H9 (cell line): Measurements from ENCODE around the gene HILPDA. TPM values are rescaled to one million over a fixed set of nuclear protein-coding genes. Genes with fewer than 3 reads are reported as not detected.

Source experiments
- DNase-seq: peaks from one replicate; pipeline ENCODE4 v3.0.0-alpha.2; 2017
- H2AFZ ChIP-seq: one replicate; pipeline ENCODE4 v1.6.1; 2013; ENCODE audit warnings: mild to moderate bottlenecking, low read length, control low read depth, moderate library complexity
- H2AK5ac ChIP-seq: 2 replicates; pipeline ENCODE4 v1.6.1; 2013; ENCODE audit warnings: low read length, control low read depth, mixed read lengths; ENCODE audit not compliant: insufficient read length
- H2BK120ac ChIP-seq: one replicate; pipeline ENCODE4 v1.6.1; 2013; ENCODE audit warnings: low read depth, mild to moderate bottlenecking, low read length, control low read depth, inconsistent platforms; ENCODE audit not compliant: poor library complexity, severe bottlenecking
- H2BK12ac ChIP-seq: 2 replicates; pipeline ENCODE4 v1.6.1; 2013; ENCODE audit warnings: low read length, control low read depth, mixed read lengths, low read depth; ENCODE audit not compliant: insufficient read length
- H2BK15ac ChIP-seq: 2 replicates; pipeline ENCODE4 v1.6.1; 2013; ENCODE audit warnings: low read depth, low read length, control low read depth
- H2BK20ac ChIP-seq: one replicate; pipeline ENCODE4 v1.6.1; 2013; ENCODE audit warnings: low read depth, mild to moderate bottlenecking, low read length, control low read depth, inconsistent platforms; ENCODE audit not compliant: poor library complexity, severe bottlenecking
- H2BK5ac ChIP-seq: 2 replicates; pipeline ENCODE4 v1.6.1; 2013; ENCODE audit warnings: low read length, control low read depth, mixed read lengths; ENCODE audit not compliant: insufficient read length
- H3K14ac ChIP-seq: 2 replicates; pipeline ENCODE4 v1.6.1; 2013; ENCODE audit warnings: low read length, control low read depth; ENCODE audit not compliant: insufficient read depth
- H3K18ac ChIP-seq: 2 replicates; pipeline ENCODE4 v1.6.1; 2013; ENCODE audit warnings: low read depth, mild to moderate bottlenecking, mixed read lengths, low read length, control low read depth; ENCODE audit not compliant: insufficient read length
- H3K23ac ChIP-seq: 2 replicates; pipeline ENCODE4 v1.6.1; 2013; ENCODE audit warnings: low read length, control low read depth, mixed read lengths, low read depth; ENCODE audit not compliant: insufficient read length
- H3K23me2 ChIP-seq: 2 replicates; pipeline ENCODE4 v1.6.1; 2013; ENCODE audit warnings: low read depth, mild to moderate bottlenecking, mixed read lengths, low read length, control low read depth; ENCODE audit not compliant: insufficient read length, poor library complexity, severe bottlenecking
- H3K27ac ChIP-seq: 2 replicates; pipeline ENCODE4 v1.5.1; 2013; ENCODE audit warnings: low read length, control low read depth, mixed read lengths, low read depth; ENCODE audit not compliant: insufficient read length
- H3K27me3 ChIP-seq: 2 replicates; pipeline ENCODE4 v1.6.1; 2013; ENCODE audit warnings: low read length, control low read depth, inconsistent platforms; ENCODE audit not compliant: insufficient read depth
- H3K4ac ChIP-seq: 2 replicates; pipeline ENCODE4 v1.6.1; 2013; ENCODE audit warnings: low read depth, mild to moderate bottlenecking, control low read depth, inconsistent platforms, low read length, moderate library complexity
- H3K4me1 ChIP-seq: 2 replicates; pipeline ENCODE4 v1.6.1; 2013; ENCODE audit warnings: low read length, control low read depth, inconsistent platforms; ENCODE audit not compliant: insufficient read depth
- H3K4me2 ChIP-seq: 2 replicates; pipeline ENCODE4 v1.6.1; 2013; ENCODE audit warnings: low read length, control low read depth, mixed read lengths; ENCODE audit not compliant: insufficient read length, insufficient read depth
- H3K56ac ChIP-seq: 2 replicates; pipeline ENCODE4 v1.6.1; 2013; ENCODE audit warnings: low read depth, mild to moderate bottlenecking, mixed read lengths, low read length, control low read depth; ENCODE audit not compliant: insufficient read length
- H3K79me1 ChIP-seq: 2 replicates; pipeline ENCODE4 v1.6.1; 2013; ENCODE audit warnings: low read depth, mild to moderate bottlenecking, moderate library complexity, low read length, control low read depth, inconsistent platforms; ENCODE audit not compliant: insufficient read depth, poor library complexity, severe bottlenecking
- H3K79me2 ChIP-seq: 2 replicates; pipeline ENCODE4 v1.6.1; 2013; ENCODE audit warnings: low read length, control low read depth, inconsistent platforms; ENCODE audit not compliant: insufficient read depth
- H3K9ac ChIP-seq: 2 replicates; pipeline ENCODE4 v1.6.1; 2013; ENCODE audit warnings: low read length, control low read depth, mixed read lengths; ENCODE audit not compliant: insufficient read length; ENCODE audit errors: extremely low read depth
- H3K9me3 ChIP-seq: one replicate; pipeline ENCODE4 v1.6.1; 2013; ENCODE audit warnings: low read depth, low read length, inconsistent platforms; ENCODE audit not compliant: control insufficient read depth
- H3T11ph ChIP-seq: one replicate; pipeline ENCODE4 v1.6.1; 2013; ENCODE audit warnings: mild to moderate bottlenecking, low read length, control low read depth, inconsistent platforms
- H4K20me1 ChIP-seq: one replicate; pipeline ENCODE4 v1.6.1; 2013; ENCODE audit not compliant: control insufficient read depth, insufficient read length, insufficient read depth
- H4K5ac ChIP-seq: 2 replicates; pipeline ENCODE4 v1.6.1; 2013; ENCODE audit warnings: low read depth, mild to moderate bottlenecking, mixed read lengths, low read length, control low read depth; ENCODE audit not compliant: insufficient read length
- H4K8ac ChIP-seq: replicated peaks from 2 replicates; pipeline ENCODE4 v1.6.1; 2013; ENCODE audit warnings: low read length, control low read depth, mixed read lengths, low read depth; ENCODE audit not compliant: insufficient read length
- H4K91ac ChIP-seq: 2 replicates; pipeline ENCODE4 v1.6.1; 2013; ENCODE audit warnings: low read depth, mild to moderate bottlenecking, moderate library complexity, mixed read lengths, low read length, control low read depth; ENCODE audit not compliant: insufficient read length
- H3K27ac Mint-ChIP-seq, 3 experiments: 2 replicates in 2 of 3; 3 replicates in 1 of 3; pipeline ENCODE4 v1.8.0; 2020 to 2021; ENCODE audit warnings: mixed read lengths in 3 of 3, mild to moderate bottlenecking in 1 of 3, moderate library complexity in 1 of 3
- H3K27me3 Mint-ChIP-seq: 2 replicates; pipeline ENCODE4 v1.8.0; 2021; ENCODE audit warnings: low read depth, mild to moderate bottlenecking, moderate library complexity, mixed read lengths
- H3K36me3 Mint-ChIP-seq, 3 experiments: 2 replicates in 2 of 3; 3 replicates in 1 of 3; pipeline ENCODE4 v1.8.0; 2020 to 2021; ENCODE audit warnings: low read depth in 3 of 3, mixed read lengths in 3 of 3; ENCODE audit not compliant: insufficient read depth in 1 of 3
- H3K4me1 Mint-ChIP-seq, 2 experiments: 2 replicates each; pipeline ENCODE4 v1.8.0; 2020; ENCODE audit warnings: mixed read lengths in 2 of 2
- H3K4me3 Mint-ChIP-seq, 2 experiments: 2 replicates in 1 of 2; 3 replicates in 1 of 2; pipeline ENCODE4 v1.8.0; 2020 to 2021; ENCODE audit warnings: mild to moderate bottlenecking in 2 of 2, mixed read lengths in 2 of 2, moderate library complexity in 1 of 2
- H3K9me3 Mint-ChIP-seq, 2 experiments: 2 replicates in 1 of 2; 3 replicates in 1 of 2; pipeline ENCODE4 v1.8.0; 2020; ENCODE audit warnings: mild to moderate bottlenecking in 2 of 2, mixed read lengths in 2 of 2, moderate library complexity in 1 of 2
- CTCF ChIP-seq: fragments of 200-600 bp; sonication (generic); conservative IDR thresholded peaks from 3 replicates; pipeline ENCODE4 v1.8.0; 2021; ENCODE audit warnings: antibody characterized with exemption, mild to moderate bottlenecking
- WGBS: extraction: QIAGEN DNeasy Blood & Tissue Kit; methylation state at CpG from one replicate; pipeline ENCODE4 v1.1.7; 2013; ENCODE audit warnings: missing lambda C conversion rate, low lambda C conversion rate, mixed read lengths; ENCODE audit not compliant: insufficient read length; ENCODE audit errors: extremely low coverage; 5-methylcytosine and 5-hydroxymethylcytosine counted together
- total RNA-seq: library from RNA; stranded (reverse); gene quantifications from 2 replicates; pipeline ENCODE4 v1.2.1, GENCODE V29; 2021

The HILPDA gene
- total RNA-seq, 1 experiment from 2014 or later: 23.3 TPM

- Mint-ChIP-seq H3K4me1 (no peaks in the 10 kb centered on the region), H3K27me3 (peaks cover 25% of the 10 kb centered on the region), H3K36me3 (no peaks in the 10 kb centered on the region), H3K9me3 (no peaks in the 10 kb centered on the region), H3K4me3 (no peak overlapping the region), H3K27ac (no peak overlapping the region)
- Histone ChIP-seq H2BK5ac (no peak overlapping the region), H3K23ac (no peak overlapping the region), H3K4me1 (no peaks in the 10 kb centered on the region), H3K79me2 (no peaks in the 10 kb centered on the region), H2BK15ac (no peak overlapping the region), H3K56ac (no peak overlapping the region), H4K8ac (no peak overlapping the region), H3T11ph (no peak overlapping the region), H3K4me2 (no peak overlapping the region), H3K23me2 (no peaks in the 10 kb centered on the region), H3K9me3 (no peaks in the 10 kb centered on the region), H4K91ac (no peak overlapping the region), H4K5ac (no peak overlapping the region), H3K79me1 (no peaks in the 10 kb centered on the region), H3K27me3 (no peaks in the 10 kb centered on the region), H2BK120ac (no peak overlapping the region), H2BK20ac (no peak overlapping the region), H3K14ac (no peak overlapping the region), H2AFZ (no peak overlapping the region), H3K18ac (no peak overlapping the region), H4K20me1 (no peaks in the 10 kb centered on the region), H3K27ac (no peak overlapping the region), H3K9ac (no peak overlapping the region), H2AK5ac (no peak overlapping the region), H3K4ac (no peak overlapping the region), H2BK12ac (no peak overlapping the region)
- no CpG with 5 or more reads among the region's 1 CpG for WGBS
- no peak for TF ChIP-seq CTCF
- no peak for DNase-seq
Observed at GRCh38 chr7:128420773-128421172, 34.9 kb upstream of the HILPDA start.
